Measurements from ENCODE around the gene CDC34.

The CDC34 gene

DNA sequence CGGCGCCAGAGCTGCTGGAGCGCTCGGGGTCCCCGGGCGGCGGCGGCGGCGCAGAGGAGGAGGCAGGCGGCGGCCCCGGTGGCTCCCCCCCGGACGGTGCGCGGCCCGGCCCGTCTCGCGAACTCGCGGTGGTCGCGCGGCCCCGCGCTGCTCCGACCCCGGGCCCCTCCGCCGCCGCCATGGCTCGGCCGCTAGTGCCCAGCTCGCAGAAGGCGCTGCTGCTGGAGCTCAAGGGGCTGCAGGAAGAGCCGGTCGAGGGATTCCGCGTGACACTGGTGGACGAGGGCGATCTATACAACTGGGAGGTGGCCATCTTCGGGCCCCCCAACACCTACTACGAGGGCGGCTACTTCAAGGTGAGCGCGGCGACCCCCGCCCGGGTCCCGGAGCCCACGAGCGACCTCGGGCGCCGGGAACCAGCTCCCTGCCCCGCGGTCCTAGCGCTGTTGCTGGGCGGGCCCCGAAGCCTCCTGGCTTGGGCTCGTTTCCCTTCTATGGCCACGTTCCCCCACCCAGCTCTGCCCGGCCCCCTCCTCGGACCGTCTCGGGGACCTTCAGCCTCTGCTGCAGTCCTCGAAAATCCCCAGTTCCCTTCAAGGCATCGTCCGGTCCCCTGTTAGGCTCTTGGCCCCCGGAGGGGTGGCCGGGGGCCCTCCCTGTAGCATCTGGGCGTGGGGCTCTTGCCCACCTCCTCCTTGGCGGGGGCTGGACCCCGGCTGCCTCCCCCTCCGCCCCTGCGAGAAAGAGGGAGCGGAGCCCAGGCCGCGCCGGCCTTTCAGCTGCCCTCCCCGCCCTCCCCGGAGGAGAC, at the start of gene CDC34:
Gene CDC34 (plus strand): TSS at position 8 of the 808 bp plus-strand sequence. CDS start 172 bp downstream, at position 180.
- in situ Hi-C loops (cut with HindIII; ENCODE audit: low sequenced_read_pairs): no loop called here

GRCh38 chr19:482186-483041, 49.1 kb upstream of the CDC34 start:
- in situ Hi-C loops (cut with HindIII; ENCODE audit: low sequenced_read_pairs): no loop called here

GRCh38 chr19:483332-484072, 48.1 kb upstream of the CDC34 start:
- in situ Hi-C loops (cut with HindIII; ENCODE audit: low sequenced_read_pairs): no loop called here

- in situ Hi-C loops (cut with HindIII; ENCODE audit: low sequenced_read_pairs): no loop called here
Observed at GRCh38 chr19:484494-484893, 47.1 kb upstream of the CDC34 start.

DNA sequence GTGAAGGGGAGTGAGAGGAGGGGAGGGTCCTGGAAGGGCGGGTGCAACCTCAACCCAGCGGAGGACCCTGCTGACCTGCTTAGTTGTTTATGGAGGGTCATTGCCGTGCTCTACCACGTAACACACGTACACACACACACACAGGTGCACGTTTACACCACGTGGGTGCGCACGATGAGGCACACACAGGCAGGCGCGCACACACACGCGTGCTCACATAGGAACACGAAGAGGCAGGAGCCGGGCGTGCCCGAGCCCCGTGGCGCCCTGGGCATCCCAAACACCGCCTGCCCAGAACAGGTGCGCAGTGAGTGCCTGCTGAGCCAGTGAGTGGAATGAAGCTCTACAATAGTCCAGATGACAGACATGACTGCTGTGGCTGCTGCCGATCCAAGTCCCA, 46.5 kb upstream of the CDC34 start:
- in situ Hi-C loops (cut with HindIII; ENCODE audit: low sequenced_read_pairs): no loop called here

GRCh38 chr19:485583-486236, 45.9 kb upstream of the CDC34 start:
- in situ Hi-C loops (cut with HindIII; ENCODE audit: low sequenced_read_pairs): no loop called here

DNA sequence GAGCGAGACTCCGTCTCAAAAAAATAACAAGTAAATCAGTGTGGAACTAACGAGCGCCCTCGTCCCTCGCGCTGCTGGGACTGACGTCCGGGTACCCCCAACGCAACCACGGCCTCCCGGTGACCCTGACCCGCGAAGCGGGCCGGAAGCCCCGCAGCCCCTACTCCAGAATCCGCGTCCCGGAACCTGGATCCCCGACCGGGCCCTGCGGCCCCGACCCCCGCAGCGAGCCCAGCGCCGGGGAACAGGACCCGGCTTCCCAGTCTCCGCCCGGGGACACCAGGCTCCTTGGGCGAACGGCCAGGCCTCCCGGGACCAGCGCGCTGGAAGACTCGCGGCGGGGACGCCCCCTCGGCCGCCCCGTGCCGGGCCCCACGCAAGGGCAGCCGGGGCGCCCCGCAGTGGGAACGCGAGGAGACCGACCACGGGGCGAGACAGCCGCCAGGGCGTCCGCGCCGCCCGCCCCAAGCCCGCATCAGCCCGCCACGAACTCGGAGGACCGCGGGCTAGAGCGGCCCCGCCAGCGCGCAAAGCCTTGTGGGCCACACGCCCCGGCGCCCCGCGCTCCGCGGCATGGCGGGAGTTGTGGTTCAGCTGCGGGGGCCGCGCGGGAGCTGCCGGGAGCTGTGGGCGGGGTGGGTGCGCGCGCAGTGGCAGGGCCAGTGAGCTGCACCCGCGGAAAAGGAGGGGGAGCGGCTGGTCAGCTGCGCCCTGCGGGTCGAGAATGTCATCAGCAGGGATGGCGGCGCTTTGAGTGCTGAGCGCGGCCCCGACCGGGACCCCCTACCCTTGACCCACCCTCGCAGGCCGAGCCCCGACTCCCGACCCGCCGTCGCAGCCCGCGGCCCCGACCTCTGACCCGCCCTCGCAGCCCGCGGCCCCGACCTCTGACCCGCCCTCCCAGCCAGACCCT, 42.8 kb upstream of the CDC34 start:
- in situ Hi-C loops (cut with HindIII; ENCODE audit: low sequenced_read_pairs): no loop called here

DNA sequence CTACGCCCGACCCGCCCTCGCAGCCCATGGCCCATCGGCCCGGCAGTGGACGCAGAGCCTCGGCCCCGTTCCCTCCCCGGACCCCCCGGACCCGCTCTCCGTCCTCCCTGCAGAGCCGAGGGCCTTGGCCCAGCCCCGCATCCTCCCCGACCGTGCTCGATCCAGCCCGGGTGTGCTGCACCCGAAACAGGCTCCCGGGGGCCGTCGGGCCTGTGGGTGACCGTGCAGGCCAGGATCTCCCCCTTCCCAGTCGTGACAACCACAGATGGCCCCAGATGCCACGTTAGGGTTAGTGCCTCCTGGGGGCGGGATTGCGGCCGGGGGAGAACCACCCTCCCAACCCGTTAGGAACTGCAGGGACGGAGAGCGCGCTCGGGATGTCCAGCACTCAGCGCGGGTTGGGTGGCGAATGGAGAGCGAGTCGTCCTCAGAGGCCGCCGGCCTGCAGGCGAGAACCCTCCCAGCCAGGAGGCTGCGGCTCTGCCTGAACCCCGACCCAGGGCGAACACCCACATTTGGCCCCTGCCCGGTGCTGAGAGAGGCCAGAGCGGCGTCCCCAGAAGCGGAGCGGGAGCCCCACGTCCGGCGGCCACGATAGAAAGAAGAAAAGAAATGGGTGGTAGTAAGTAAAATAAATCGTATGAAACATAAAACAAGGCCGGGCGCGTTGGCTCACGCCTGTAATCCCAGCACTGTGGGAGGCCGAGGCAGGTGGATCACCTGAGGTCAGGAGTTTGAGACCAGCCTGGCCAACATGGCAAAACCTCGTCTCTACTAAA, 42.0 kb upstream of the CDC34 start:
- in situ Hi-C loops (cut with HindIII; ENCODE audit: low sequenced_read_pairs): no loop called here

DNA sequence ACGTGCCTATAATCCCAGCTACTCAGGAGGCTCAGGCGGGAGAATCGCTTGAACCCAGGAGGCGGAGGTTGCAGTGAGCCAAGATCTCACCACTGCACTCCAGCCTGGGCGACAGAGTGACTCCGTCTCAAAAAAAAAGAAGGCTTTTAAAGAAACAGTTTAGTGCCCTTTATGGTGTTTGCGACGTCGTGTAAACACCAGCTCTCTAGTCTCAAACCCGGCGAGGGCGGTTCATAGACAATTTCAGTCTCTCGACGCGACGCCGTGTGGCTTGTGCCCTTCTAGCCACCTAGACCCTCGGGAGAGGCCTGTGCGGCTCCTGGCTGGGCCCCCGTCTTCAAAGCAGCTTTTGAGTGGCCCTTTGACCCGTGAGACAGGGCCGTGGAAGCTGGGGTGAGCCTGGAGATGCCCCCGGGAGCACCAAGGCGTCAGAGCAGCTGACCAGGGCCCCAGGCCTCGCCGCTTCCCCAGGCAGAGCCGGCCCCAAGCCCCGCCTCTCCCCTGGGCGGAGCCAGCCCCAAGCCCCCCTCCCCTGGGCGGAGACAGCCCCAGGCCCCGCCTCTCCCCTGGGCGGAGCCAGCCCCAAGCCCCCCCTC, 40.3 kb upstream of the CDC34 start:
- in situ Hi-C loops (cut with HindIII; ENCODE audit: low sequenced_read_pairs): no loop called here

- in situ Hi-C loops (cut with HindIII; ENCODE audit: low sequenced_read_pairs): no loop called here
Observed at GRCh38 chr19:492091-492531, 39.4 kb upstream of the CDC34 start.

DNA sequence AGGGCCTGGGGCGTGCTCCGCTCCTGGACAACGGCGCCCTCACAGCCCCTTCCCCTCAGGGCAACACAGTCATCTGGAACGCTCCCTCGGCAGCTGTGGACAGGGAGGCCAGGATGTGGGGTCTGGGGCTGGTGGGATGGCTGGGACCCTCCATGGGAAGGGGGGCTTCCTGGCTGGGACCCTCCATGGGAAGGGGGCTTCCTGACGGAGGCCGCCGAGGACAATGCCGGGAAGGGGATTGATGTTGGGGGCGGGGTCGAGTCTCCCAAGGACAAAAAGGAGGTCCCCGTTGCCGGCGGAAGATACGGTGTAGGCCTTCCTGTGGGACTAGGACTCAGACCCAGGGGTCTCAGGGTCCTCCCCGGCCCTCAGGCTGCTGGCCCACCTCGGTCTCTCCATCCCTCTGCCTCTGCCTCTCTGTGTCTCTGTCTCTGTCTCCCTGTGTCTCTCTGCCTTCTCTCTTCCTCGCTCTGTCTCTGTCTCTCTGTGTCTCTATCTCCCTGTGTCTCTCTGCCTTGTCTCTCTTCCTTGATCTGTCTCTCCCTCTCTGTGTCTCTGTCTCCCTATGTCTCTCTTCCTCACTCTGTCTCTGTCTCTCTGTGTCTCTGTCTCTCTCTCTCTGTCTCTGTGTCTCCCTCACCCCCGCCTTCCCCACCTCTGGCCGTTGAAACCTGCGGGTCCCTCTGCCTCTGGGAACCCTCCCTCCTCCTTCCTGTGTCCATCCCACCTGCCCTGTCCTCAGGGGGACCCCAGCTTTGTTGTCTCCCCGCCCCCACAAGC, 38.0 kb upstream of the CDC34 start:
- in situ Hi-C loops (cut with HindIII; ENCODE audit: low sequenced_read_pairs): no loop called here

DNA sequence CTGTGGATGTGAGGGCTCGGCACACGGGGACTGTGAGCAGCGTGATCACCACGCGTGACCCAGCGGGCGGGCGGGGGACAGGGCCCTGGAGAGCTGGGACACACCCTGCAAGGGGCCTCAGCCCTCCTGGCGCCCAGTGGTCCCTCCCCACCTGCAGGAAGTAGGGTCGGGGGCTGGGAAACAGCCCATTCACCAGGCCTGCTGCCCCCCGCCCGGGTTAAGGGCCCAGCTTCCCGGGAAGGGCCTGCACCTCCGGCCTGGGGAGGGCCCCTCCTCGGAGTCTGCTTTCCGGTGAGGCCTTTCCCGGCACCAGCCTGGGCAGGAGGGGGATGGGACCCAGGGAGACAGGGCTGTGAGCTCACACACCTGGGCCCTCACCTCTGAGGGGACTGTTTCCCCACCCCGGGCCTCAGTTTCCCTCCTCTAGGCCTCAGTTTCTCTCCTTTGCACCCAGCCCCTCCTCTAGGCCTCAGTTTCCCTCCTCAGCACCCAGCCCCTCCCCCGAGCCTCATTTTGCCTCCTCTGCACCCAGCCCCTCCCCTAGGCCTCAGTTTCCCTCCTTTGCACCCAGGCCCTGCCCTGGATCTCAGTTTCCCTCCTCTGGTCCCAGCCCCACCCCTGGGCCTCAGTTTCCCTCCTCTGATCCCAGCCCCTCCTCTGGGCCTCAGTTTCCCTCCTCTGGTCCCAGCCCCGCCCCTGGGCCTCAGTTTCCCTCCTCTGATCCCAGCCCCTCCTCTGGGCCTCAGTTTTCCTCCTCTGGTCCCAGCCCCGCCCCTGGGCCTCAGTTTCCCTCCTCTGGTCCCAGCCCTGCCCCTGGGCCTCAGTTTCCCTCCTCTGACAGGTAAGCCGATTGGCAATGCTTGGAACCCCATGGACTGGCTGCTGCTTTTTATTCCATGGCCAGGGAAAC, 37.1 kb upstream of the CDC34 start:
- in situ Hi-C loops (cut with HindIII; ENCODE audit: low sequenced_read_pairs): no loop called here

DNA sequence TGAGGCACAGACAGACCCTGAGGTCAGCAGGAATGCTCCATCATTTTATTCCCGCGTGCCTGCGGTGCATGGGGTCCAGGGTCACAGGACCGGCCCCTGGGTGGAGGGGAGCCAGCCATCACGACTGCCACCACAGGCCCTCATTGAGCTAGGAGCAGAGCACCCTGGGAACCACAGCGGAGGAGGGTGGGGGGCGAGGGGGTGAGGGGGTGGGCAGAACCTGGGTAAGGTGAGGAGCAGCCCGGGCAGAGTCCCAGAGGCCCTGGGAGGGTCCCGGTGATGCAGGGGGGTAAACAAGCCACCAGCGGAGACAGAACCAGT, 36.5 kb upstream of the CDC34 start:
- in situ Hi-C loops (cut with HindIII; ENCODE audit: low sequenced_read_pairs): no loop called here

GRCh38 chr19:495402-496111, 36.0 kb upstream of the CDC34 start:
- in situ Hi-C loops (cut with HindIII; ENCODE audit: low sequenced_read_pairs): no loop called here

- in situ Hi-C loops (cut with HindIII; ENCODE audit: low sequenced_read_pairs): no loop called here
Observed at GRCh38 chr19:496112-496665, 35.4 kb upstream of the CDC34 start, which contains the start of gene MADCAM1. TSS of gene MADCAM1 (plus strand) at chr19:496486. CDS start at chr19:496500, 14 bp downstream.

GRCh38 chr19:496986-497385, 34.6 kb upstream of the CDC34 start:
- in situ Hi-C loops (cut with HindIII; ENCODE audit: low sequenced_read_pairs): no loop called here

All from DLD1 (cell line).